ENCODE measurements around the gene MTCH2. TPM values are rescaled to one million over a fixed set of nuclear protein-coding genes. Genes with fewer than 3 reads are reported as not detected.
A peak's percentile ranks its signal among the peaks of the same experiment; 100 is the strongest.
"Not testable (repeated sequence)": the region's sequence is repeated elsewhere in the genome, so short reads cannot be mapped to it uniquely, and the experiment has no call there.

The MTCH2 gene
- total RNA-seq, 1 experiment from 2014 or later = 88.1 TPM

DNA sequence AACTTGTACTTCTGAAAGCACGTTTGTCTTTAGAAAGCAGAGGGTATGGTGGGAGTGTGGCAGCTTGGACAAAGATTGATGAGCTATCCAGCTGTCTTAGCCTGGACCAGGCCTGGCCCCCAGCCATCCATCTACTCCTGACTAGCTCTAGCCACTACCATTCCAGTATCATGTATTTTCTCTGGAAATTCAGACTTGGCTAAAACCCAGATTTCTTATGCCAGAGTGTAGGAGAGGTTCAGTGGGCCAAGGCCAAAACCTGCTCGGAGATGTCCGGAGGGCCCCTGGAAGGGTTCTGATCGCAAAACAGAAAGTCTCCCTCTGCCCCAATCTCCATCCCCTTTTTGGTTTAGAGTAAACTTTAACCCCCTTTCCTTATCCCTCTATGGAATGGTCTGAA lies 24.8 kb upstream of the MTCH2 start:
- Histone ChIP-seq H3K27ac (ENCODE audit: low read length) (no peak overlapping the region), H3K36me3 (ENCODE audit: low read depth, low read length) (no peaks in the 10 kb centered on the region), H4K20me1 (ENCODE audit: low read length) (no peaks in the 10 kb centered on the region), H3K27me3 (ENCODE audit: low read length) (no peaks in the 10 kb centered on the region), H3K79me2 (ENCODE audit: low read length) (no peaks in the 10 kb centered on the region), H3K9ac (ENCODE audit: low read length) (no peak overlapping the region), H3K9me2 (replicated peaks; ENCODE audit: low read length) (no peaks in the 10 kb centered on the region), H3K4me1 (ENCODE audit: insufficient read depth, low read length) (peaks cover 6% of the 10 kb centered on the region), H3F3A (ENCODE audit: low read length, unreplicated experiment) (no peaks in the 10 kb centered on the region), H3K9me3 (ENCODE audit: low read length) (no peaks in the 10 kb centered on the region), H3K4me2 (ENCODE audit: low read length) (no peak overlapping the region), H3K4me3 (ENCODE audit: low read length) (no peak overlapping the region), H2AFZ (ENCODE audit: low read length) (no peak overlapping the region)
- TF ChIP-seq EZH2 (IDR thresholded peaks at IDR 0.05; ENCODE audit: low read length, unreplicated experiment) (no peak), EZH2phosphoT487 (IDR thresholded peaks at IDR 0.05; ENCODE audit: borderline replicate concordance, low read length) (no peak)
- TF ChIP-seq, protein P1, sequence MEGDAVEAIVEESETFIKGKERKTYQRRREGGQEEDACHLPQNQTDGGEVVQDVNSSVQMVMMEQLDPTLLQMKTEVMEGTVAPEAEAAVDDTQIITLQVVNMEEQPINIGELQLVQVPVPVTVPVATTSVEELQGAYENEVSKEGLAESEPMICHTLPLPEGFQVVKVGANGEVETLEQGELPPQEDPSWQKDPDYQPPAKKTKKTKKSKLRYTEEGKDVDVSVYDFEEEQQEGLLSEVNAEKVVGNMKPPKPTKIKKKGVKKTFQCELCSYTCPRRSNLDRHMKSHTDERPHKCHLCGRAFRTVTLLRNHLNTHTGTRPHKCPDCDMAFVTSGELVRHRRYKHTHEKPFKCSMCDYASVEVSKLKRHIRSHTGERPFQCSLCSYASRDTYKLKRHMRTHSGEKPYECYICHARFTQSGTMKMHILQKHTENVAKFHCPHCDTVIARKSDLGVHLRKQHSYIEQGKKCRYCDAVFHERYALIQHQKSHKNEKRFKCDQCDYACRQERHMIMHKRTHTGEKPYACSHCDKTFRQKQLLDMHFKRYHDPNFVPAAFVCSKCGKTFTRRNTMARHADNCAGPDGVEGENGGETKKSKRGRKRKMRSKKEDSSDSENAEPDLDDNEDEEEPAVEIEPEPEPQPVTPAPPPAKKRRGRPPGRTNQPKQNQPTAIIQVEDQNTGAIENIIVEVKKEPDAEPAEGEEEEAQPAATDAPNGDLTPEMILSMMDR (conservative IDR thresholded peaks at IDR 0.05; ENCODE audit: low read depth, low read length) = no peak
- CTCF ChIA-PET = no interaction called here
- no TSS peak for BruUV-seq (replicated peaks)
- ATAC-seq = no peak
- POLR2A ChIA-PET (ENCODE audit: unreplicated experiment) = no interaction called here
- DNase-seq = no peak
- intact Hi-C loops (cut with micrococcal nuclease) = no loop called here

DNA sequence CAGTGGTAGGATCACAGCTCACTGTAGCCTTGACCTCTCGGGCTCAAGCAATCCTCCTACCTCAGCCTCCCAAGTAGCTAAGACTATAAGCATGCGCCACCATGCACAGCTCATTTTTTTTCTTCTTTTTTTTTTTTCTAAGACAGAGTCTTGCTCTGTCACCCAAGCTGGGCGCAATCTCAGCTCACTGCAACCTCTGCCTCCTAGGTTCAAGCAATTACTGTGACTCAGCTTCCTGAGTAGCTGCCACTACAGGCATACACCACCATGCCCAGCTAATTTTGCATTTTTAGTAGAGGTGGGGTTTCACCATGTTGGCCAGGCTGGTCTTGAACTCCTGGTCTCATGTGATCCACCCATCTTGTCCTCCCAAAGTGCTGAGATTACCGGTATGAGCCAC lies 22.6 kb upstream of the MTCH2 start:
- H3K9me3 ChIP-seq (ENCODE audit: low read length); DNase-seq; H3K4me3 ChIP-seq (ENCODE audit: low read length); BruUV-seq (replicated peaks); H2AFZ ChIP-seq (ENCODE audit: low read length); H3K4me1 ChIP-seq (ENCODE audit: insufficient read depth, low read length); H3K27me3 ChIP-seq (ENCODE audit: low read length); H4K20me1 ChIP-seq (ENCODE audit: low read length); H3F3A ChIP-seq (ENCODE audit: low read length, unreplicated experiment); H3K79me2 ChIP-seq (ENCODE audit: low read length); intact Hi-C loops (cut with micrococcal nuclease); H3K9me2 ChIP-seq (replicated peaks; ENCODE audit: low read length); H3K27ac ChIP-seq (ENCODE audit: low read length); H3K36me3 ChIP-seq (ENCODE audit: low read depth, low read length); H3K9ac ChIP-seq (ENCODE audit: low read length); H3K4me2 ChIP-seq (ENCODE audit: low read length): not testable (repeated sequence)
- ChIA-PET POLR2A (ENCODE audit: unreplicated experiment) (interaction anchor here (0.7 kb wide), 1 partner anchor 403 kb away, joined by 5 read pairs; no protein-coding TSS in a partner anchor), CTCF (interaction anchor here (0.7 kb wide), 1 partner anchor 45 kb away, joined by 3 read pairs; no protein-coding TSS in a partner anchor)
- peak; percentile 23; the same call in 1 of the 2 replicates for ATAC-seq

DNA sequence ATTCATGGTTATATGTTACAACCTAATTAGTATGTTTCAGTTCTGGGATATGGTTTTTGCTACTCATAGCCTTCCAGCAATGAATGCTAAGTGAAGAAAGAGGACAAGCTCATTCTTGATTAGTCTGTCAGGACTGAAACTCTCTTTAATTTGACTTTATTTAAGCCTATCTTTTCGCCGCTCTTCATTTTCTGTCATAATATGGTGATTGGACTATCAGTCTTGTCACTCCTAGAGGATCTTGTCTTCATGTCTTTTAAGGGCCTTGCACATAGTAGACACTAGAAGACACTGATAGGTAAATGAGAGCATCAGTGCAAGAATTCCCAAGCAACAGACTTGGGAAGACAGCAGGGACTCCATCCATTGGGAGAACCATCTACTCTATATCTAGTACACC lies 18.9 kb upstream of the MTCH2 start:
- no peaks in the 10 kb centered on the region for H4K20me1 ChIP-seq (ENCODE audit: low read length)
- H3K4me3 ChIP-seq (ENCODE audit: low read length) = no peak overlapping the region
- no peak for TF ChIP-seq EZH2phosphoT487 (IDR thresholded peaks at IDR 0.05; ENCODE audit: borderline replicate concordance, low read length)
- TF ChIP-seq EZH2 (IDR thresholded peaks at IDR 0.05; ENCODE audit: low read length, unreplicated experiment) = no peak
- TF ChIP-seq, protein P1 (conservative IDR thresholded peaks at IDR 0.05; ENCODE audit: low read depth, low read length) = no peak
- POLR2A ChIA-PET (ENCODE audit: unreplicated experiment) = interaction anchor here (0.7 kb wide), 1 partner anchor 182 kb away, joined by 4 read pairs; no protein-coding TSS in a partner anchor
- ATAC-seq = no peak
- no peaks in the 10 kb centered on the region for H3F3A ChIP-seq (ENCODE audit: low read length, unreplicated experiment)
- DNase-seq = no peak
- no peaks in the 10 kb centered on the region for H3K27me3 ChIP-seq (ENCODE audit: low read length)
- no peaks in the 10 kb centered on the region for H3K79me2 ChIP-seq (ENCODE audit: low read length)
- H2AFZ ChIP-seq (ENCODE audit: low read length) = no peak overlapping the region
- intact Hi-C loops (cut with micrococcal nuclease) = no loop called here
- H3K9me2 ChIP-seq (replicated peaks; ENCODE audit: low read length) = no peaks in the 10 kb centered on the region
- H3K9me3 ChIP-seq (ENCODE audit: low read length) = no peaks in the 10 kb centered on the region
- no peak overlapping the region for H3K4me2 ChIP-seq (ENCODE audit: low read length)
- no peaks in the 10 kb centered on the region for H3K36me3 ChIP-seq (ENCODE audit: low read depth, low read length)
- H3K9ac ChIP-seq (ENCODE audit: low read length) = no peak overlapping the region
- peaks cover 6% of the 10 kb centered on the region for H3K4me1 ChIP-seq (ENCODE audit: insufficient read depth, low read length)
- BruUV-seq (replicated peaks) = no TSS peak
- CTCF ChIA-PET = no interaction called here
- H3K27ac ChIP-seq (ENCODE audit: low read length) = no peak overlapping the region

All from PC-3 (cell line).